Skin epidermis (tissue), 12 donors: ENCODE measurements around the gene EPS8.
A peak's percentile ranks its signal among the peaks of the same experiment; 100 is the strongest.

ENCODE experiments used
- H3K27ac ChIP-seq, 21 experiments: fragments of 200-600 bp; sonication (generic) in 11 of 21; one replicate each; pipeline ENCODE4 v1.5.0; 2020; ENCODE audit warnings: mild to moderate bottlenecking in 3 of 21, inconsistent platforms in 2 of 21, moderate library complexity in 2 of 21
- H3K4me3 ChIP-seq, 7 experiments: fragments of 200-600 bp; sonication (generic) in 2 of 7; one replicate each; pipeline ENCODE4 v1.5.0; 2020; ENCODE audit warnings: inconsistent platforms in 2 of 7, mild to moderate bottlenecking in 2 of 7, moderate library complexity in 1 of 7

Gene EPS8

DNA sequence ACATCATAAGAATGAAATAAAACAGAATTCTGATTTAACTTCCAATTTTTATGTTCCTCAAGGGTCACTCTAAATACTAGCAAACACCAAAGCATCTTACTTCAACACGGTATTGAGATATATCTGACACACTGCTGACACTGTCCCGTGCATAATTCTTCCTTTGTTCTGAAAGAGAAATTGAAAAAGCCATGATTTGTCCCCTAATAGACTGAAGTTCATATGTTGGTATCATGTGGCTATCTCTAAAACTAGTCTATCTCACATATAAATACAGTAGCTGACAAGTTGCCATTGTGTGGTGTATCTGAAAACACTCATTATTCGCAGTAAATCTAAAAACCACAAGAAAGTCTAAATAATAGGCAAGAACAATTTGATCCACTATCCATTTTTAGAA, 118.4 kb downstream of the EPS8 start:
- H3K4me3 ChIP-seq, result no peak overlapping the region
- no peak overlapping the region for H3K27ac ChIP-seq

DNA sequence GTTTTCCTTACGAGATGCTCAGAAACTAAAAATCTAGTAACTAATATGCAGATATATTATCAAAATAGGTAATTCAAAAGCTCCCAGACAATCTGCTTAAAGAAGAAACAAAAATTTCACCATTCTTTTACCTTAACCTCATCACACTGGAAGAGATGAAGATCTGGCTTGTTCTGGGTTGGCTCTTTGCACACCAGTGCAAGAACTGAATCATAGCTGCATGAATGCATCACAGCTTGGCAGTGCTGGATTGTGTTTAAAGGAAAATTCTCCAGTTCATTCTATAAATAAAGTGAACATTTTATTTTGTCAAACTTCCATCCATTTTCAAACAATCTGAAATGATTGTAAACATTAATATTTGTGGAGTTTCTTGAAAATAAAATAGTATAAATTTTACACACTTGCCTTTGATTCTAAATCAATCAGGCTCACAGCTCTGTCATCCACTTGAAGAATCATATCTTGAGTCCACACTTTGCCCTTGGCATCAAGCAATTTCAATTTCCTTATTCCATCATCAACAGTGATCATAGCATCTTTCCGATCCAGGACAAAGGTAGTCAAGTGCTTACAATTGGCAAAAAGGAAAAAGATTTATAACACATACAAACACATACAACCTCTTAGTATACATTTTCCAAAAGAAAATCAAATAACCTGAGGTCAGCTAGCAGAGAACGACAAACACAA, 119.8 kb downstream of the EPS8 start:
- Histone ChIP-seq H3K27ac (no peak overlapping the region), H3K4me3 (no peak overlapping the region)

GRCh38 chr12:15664491-15664890, 124.7 kb downstream of the EPS8 start:
- H3K27ac ChIP-seq, result no peak overlapping the region
- H3K4me3 ChIP-seq, result no peak overlapping the region

GRCh38 chr12:15662983-15663659, 126.1 kb downstream of the EPS8 start:
- H3K4me3 ChIP-seq, result no peak overlapping the region
- no peak overlapping the region for H3K27ac ChIP-seq

DNA sequence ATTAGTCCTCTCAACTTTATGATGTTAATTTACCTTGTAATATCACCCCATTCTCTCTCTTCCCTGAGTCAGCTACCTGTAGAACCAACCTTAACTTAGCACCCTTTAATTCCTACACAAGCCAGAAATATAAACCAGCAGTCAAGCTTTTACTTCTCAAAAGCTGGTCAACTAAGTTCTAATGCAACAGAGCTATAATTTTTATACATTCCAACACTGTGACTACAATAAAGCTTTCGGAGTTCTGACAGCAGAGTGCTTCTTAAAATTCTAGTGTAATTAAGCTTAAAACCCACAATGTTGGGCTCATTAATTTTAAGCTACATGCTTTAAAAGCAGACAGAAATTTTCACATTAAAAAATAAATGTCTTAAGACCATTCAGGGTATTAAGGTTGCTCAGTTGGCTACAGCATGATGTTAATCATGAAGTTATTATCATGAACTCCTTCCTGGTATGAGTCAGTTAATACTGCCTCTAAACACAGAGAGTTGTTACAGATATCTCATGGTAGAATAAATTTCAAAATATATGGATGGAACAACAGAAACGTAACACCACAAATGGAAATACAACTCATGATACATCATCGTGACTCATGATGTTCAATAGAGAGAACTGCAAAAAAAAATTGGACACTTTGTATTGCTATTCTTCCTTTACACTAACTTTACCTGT, 126.7 kb downstream of the EPS8 start:
- no peak overlapping the region for H3K4me3 ChIP-seq
- no peak overlapping the region for H3K27ac ChIP-seq

GRCh38 chr12:15651371-15651770, 137.8 kb downstream of the EPS8 start:
- Histone ChIP-seq H3K27ac (no peak overlapping the region), H3K4me3 (no peak overlapping the region)

DNA sequence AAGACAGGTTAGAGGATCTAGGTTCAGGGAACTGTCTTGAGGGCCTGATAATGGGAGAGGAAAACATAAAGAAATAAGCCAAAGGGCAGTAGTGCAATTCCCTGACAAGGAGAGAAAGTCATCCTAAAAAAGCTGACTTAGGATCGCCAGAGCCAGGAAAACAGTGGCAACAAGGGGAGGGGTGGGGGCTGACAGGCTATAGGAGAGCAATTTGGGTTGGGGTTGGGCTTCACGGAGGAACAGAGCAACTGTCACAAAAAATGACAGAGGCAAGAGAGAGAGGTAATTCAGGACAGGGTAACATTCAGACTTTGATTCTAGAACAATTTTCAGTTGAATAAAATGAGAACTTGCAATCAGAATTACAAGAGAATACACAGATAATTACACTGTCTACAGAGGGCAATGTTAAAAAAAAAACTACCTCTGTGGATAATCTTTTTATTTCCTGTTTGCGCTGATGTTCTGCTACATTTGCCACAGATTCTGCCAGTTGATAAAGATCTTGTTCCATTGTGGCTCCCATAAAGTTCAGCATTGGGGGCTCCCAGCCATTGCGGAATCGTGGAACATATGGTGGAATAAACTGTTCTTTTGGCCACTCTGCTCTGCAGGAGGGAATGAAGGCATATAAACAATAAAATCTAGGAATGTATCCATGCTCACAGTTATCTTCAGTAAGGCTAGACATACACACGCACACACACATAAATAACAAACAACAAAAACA, 138.6 kb downstream of the EPS8 start:
- Histone ChIP-seq H3K4me3 (no peak overlapping the region), H3K27ac (peak overlapping the region in 2 of 21 experiments; percentile 27 to 52)

- Histone ChIP-seq H3K27ac (no peak overlapping the region), H3K4me3 (no peak overlapping the region)
Measured at GRCh38 chr12:15649347-15649746, 139.8 kb downstream of the EPS8 start.

DNA sequence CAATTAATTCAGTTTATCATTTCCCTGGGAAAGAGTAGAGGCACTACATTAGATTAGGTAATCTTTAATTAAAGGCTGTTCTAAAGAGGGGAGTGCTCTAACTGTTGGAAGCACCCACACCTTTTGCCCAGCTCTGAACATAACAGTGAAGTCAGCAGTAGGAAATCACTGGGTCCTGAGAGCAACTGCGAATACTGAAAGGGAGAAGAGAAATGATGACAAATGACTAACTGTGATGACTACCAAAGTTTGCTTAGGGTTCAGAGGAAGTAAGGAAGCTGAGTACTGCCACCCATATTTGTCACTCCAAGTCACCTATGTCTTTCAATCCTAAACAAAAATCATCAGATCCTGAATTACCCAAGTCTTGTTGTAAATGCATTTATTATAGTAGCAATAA, 140.6 kb downstream of the EPS8 start:
- Histone ChIP-seq H3K4me3 (no peak overlapping the region), H3K27ac (no peak overlapping the region)

DNA sequence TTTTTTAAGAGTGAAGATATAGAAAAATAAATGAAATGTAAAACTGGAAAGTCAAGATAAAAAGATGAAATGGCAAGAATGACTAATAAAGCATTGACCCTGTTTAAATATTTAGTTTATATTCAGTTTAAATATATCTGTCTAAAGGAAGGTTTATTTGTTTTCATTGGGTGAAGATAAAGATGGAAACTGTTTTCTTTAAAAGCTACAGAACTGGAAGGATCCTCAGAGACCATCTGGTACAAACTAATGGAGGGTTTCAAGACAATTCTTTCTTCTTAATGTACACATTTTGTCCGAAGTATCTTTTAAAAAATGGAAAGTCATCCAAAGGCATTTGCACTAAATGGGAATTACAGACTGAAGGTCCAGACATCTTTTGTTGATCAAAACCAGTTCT, 142.6 kb downstream of the EPS8 start:
- Histone ChIP-seq H3K27ac (no peak overlapping the region), H3K4me3 (no peak overlapping the region)

- Histone ChIP-seq H3K4me3 (no peak overlapping the region), H3K27ac (no peak overlapping the region)
Measured at GRCh38 chr12:15644700-15645099, 144.5 kb downstream of the EPS8 start.

DNA sequence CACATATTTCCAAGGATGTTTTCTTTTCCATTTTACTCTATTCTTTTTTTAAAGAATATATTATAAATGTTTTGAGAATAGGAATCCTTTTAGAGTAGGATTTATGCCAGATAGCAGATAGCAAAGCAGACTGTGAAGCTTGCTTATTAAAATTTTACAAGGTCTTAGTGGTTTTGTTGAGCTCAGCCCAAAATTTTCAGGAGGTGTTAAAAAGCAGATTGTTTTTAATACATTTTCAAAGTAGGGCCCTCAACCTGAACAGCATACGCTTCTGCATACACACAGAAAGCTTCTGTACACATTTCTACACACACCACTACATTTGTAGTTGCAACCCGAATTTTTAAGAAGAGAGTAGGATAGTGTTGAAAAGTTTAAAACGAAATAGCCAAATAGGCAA, 151.0 kb downstream of the EPS8 start:
- Histone ChIP-seq H3K27ac (peak overlapping the region in 2 of 21 experiments; percentile 20 to 33), H3K4me3 (no peak overlapping the region)

DNA sequence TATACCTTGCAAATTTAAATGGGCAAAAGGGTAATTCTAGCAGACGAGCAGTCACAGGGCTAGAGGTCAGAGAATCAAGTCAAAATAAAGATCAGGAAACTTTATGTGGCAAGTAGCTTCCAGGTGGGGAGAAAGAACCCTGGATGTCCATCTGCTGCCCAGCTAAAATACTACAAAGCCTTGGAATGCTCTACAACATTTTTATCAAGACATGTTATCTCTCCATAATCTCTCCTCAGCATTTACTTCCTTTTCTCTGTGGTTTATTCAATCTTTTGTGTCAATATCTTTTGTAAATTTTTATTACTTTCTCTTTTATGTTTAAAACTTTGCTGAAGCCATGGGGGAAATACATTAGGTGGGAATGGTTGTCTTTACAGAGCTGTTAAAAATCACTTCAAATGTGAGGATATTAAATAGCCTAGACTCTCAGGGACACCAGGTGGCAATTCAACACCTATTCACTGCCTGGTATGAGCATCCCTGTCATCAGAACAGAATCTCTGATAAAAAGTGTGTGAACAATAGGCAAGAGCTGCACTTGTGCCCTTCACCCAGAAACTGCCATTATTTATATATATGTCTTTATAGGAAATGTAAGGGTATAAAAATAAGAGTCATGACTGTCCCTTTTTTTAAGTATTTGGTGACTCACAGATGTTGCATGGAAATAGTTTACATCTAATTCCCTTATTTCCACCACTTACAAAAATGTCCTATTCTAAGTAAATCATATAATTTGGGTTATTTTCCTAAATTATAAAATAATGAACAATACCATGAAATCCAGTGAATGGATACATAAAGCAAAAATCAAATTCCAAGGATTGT, 152.9 kb downstream of the EPS8 start:
- H3K27ac ChIP-seq, result no peak overlapping the region
- H3K4me3 ChIP-seq, result no peak overlapping the region

DNA sequence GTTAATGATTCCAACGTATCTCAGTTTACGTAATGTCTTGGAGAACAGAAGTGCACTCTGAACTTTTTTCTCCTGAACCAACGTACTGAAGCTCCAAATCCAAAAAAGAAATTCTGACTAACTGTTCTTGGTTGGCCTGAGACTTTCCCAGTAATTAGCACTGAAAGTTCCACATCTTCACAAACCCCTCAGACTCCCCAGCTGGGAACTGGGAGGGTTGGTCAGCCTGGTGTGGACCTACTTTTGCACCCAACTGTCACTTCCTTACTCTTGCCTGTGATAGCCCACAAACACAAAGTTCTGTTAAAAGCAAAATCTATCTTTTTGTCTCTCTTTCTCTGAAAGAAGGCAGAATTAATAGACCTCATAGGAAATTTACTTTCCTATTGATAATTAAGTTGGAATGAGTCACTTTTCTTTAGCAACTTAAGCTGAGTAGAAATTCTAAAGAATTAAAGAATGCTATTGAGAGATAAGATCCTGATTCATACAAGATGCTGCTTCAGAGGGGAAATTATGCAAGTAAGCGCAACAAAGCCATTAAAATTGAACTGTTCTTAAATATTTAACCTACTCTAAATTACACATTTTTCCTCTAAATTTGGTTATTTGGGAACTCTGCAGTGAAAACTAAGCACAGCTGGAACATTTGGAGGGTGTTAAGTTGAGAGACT, 155.0 kb downstream of the EPS8 start:
- H3K4me3 ChIP-seq, result no peak overlapping the region
- H3K27ac ChIP-seq, result peak overlapping the region in 5 of 21 experiments; percentile 2 to 47 (median 12)

- H3K27ac ChIP-seq, result peak overlapping the region in 3 of 21 experiments; percentile 7 to 47 (median 30)
- H3K4me3 ChIP-seq, result no peak overlapping the region
Measured at GRCh38 chr12:15633201-15633600, 156.0 kb downstream of the EPS8 start.

- H3K27ac ChIP-seq, result peak overlapping the region in 3 of 21 experiments; percentile 7 to 30 (median 20)
Measured at GRCh38 chr12:15632708-15633107, 156.5 kb downstream of the EPS8 start.

GRCh38 chr12:15631007-15631715, 158.0 kb downstream of the EPS8 start:
- Histone ChIP-seq H3K27ac (peak overlapping the region in 9 of 21 experiments; percentile 9 to 87 (median 55)), H3K4me3 (no peak overlapping the region)

More at GRCh38 chr12:15632708-15633107, 156.5 kb downstream of the EPS8 start:
- no peak overlapping the region for H3K4me3 ChIP-seq

DNA sequence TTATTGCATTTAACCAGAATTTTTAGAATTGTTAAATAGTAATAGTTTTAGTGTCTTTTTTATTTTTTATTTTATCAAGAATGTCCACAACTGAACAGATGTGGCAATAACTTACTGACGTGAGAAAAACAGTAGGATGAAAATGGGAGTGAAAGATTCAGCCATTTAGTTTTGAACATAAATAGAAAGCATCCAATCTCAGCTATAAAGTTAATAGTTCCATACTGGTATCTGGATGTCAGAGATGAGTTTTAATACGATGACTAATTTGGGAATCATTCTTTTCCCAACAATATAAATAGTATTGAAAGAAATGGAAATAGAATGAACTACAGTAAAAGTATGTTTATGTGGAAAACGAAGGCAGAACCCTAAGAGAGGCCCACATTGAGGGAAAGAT, 159.4 kb downstream of the EPS8 start:
- Histone ChIP-seq H3K27ac (peak overlapping the region in 10 of 21 experiments; percentile 1 to 87 (median 24)), H3K4me3 (no peak overlapping the region)
